Adrenal gland (tissue), 5 donors: ENCODE measurements around the gene SLC25A26.

Source experiments
- CTCF ChIP-seq, 6 experiments: fragments of 450-650 bp in 4 of 6; fragments of 200-600 bp in 2 of 6; sonication (generic) in 1 of 6; IDR thresholded peaks; 1 replicate in 5 of 6; 2 replicates in 1 of 6; pipeline versions ENCODE4 v1.5.1 to v1.8.0; 2016 to 2021; ENCODE audit warnings: antibody characterized with exemption in 6 of 6, mild to moderate bottlenecking in 2 of 6, moderate library complexity in 1 of 6
- POLR2A ChIP-seq, 2 donors: fragments of 450-650 bp; IDR thresholded peaks; one replicate each; pipeline ENCODE4 v1.6.1; 2017; ENCODE audit warnings: antibody characterized with exemption in 2 of 2, mild to moderate bottlenecking in 2 of 2, moderate library complexity in 1 of 2
- donor health status: DM: no; HTN: no; CAD: no.

- TF ChIP-seq POLR2A (IDR thresholded peaks at IDR 0.05) (no peak), CTCF (IDR thresholded peaks at IDR 0.05) (no peak)
Measured at GRCh38 chr3:66416556-66417304, 195.9 kb downstream of the SLC25A26 start.
